HCT116 (cell line): ENCODE data around the gene ICAM4.

Experiments used
- CEBPB ChIP-seq: IDR thresholded peaks from 2 replicates; pipeline ENCODE4 v1.6.1; 2012; ENCODE audit warnings: low read depth
- EGR1 ChIP-seq: IDR thresholded peaks from 2 replicates; pipeline ENCODE4 v1.6.1; 2012; ENCODE audit warnings: low read depth
- JUND ChIP-seq: IDR thresholded peaks from 2 replicates; pipeline ENCODE4 v1.6.1; 2012
- POLR2A ChIP-seq: IDR thresholded peaks from 2 replicates; pipeline ENCODE4 v1.7.0; 2011; ENCODE audit warnings: borderline replicate concordance; ENCODE audit not compliant: insufficient read depth, insufficient read length; ENCODE audit errors: extremely low read depth
- POLR2AphosphoS5 ChIP-seq: IDR thresholded peaks from 2 replicates; pipeline ENCODE4 v1.6.1; 2011; ENCODE audit warnings: mild to moderate bottlenecking, low read depth, low read length, moderate library complexity
- RAD21 ChIP-seq: IDR thresholded peaks from 2 replicates; pipeline ENCODE4 v1.6.1; 2012; ENCODE audit warnings: low read depth, mild to moderate bottlenecking
- SIN3A ChIP-seq: IDR thresholded peaks from 2 replicates; pipeline ENCODE4 v1.6.1; 2012; ENCODE audit warnings: low read depth
- YY1 ChIP-seq: IDR thresholded peaks from 2 replicates; pipeline ENCODE4 v1.6.1; 2011; ENCODE audit warnings: low read length, low read depth, moderate library complexity, mild to moderate bottlenecking; ENCODE audit not compliant: insufficient replicate concordance; ENCODE audit errors: extremely low read depth
- ZNF274 ChIP-seq: fragments of 200-500 bp; sonication (Bioruptor generic); IDR thresholded peaks from 2 replicates; pipeline ENCODE4 v1.6.1; 2014; ENCODE audit warnings: mild to moderate bottlenecking, low read depth, low read length, inconsistent platforms
- TF ChIP-seq, protein P1 (sequence below), 3 experiments: fragments of 200-600 bp in 1 of 3; sonication (generic) in 1 of 3; IDR thresholded peaks in 2 of 3; conservative IDR thresholded peaks in 1 of 3; 2 replicates each; pipeline ENCODE4 v1.5.1; 2012 to 2017; ENCODE audit warnings: low read depth in 2 of 3, low read length in 2 of 3, antibody characterized with exemption in 1 of 3, borderline replicate concordance in 1 of 3, control low read depth in 1 of 3, mild to moderate bottlenecking in 1 of 3, mixed read lengths in 1 of 3, mixed run types in 1 of 3, moderate library complexity in 1 of 3; ENCODE audit not compliant: insufficient read depth in 1 of 3
- TF ChIP-seq, protein P2 (sequence below): IDR thresholded peaks from 2 replicates; pipeline ENCODE4 v1.6.1; 2012; ENCODE audit warnings: low read depth
- TF ChIP-seq, protein P3 (sequence below): IDR thresholded peaks from 2 replicates; pipeline ENCODE4 v1.6.1; 2012
- TF ChIP-seq, protein P4 (sequence below): IDR thresholded peaks from 2 replicates; pipeline ENCODE4 v1.6.1; 2012

DNA sequence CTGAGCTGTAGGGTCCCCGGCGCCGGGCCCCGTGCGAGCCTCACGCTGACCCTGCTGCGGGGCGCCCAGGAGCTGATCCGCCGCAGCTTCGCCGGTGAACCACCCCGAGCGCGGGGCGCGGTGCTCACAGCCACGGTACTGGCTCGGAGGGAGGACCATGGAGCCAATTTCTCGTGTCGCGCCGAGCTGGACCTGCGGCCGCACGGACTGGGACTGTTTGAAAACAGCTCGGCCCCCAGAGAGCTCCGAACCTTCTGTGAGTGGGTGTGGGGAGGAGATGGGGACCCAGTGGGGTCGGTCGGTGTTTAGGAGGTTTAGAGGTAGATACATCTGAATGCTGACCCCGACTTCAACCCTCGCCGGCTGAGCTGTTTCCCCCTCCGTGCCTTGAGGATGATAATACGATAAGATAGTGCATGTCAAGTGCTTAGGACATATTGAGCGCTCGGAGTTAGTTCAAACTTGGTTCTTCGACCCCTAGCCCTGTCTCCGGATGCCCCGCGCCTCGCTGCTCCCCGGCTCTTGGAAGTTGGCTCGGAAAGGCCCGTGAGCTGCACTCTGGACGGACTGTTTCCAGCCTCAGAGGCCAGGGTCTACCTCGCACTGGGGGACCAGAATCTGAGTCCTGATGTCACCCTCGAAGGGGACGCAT lies 4.9 kb downstream of the ICAM4 start:
- TF ChIP-seq, protein P1, sequence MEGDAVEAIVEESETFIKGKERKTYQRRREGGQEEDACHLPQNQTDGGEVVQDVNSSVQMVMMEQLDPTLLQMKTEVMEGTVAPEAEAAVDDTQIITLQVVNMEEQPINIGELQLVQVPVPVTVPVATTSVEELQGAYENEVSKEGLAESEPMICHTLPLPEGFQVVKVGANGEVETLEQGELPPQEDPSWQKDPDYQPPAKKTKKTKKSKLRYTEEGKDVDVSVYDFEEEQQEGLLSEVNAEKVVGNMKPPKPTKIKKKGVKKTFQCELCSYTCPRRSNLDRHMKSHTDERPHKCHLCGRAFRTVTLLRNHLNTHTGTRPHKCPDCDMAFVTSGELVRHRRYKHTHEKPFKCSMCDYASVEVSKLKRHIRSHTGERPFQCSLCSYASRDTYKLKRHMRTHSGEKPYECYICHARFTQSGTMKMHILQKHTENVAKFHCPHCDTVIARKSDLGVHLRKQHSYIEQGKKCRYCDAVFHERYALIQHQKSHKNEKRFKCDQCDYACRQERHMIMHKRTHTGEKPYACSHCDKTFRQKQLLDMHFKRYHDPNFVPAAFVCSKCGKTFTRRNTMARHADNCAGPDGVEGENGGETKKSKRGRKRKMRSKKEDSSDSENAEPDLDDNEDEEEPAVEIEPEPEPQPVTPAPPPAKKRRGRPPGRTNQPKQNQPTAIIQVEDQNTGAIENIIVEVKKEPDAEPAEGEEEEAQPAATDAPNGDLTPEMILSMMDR (IDR thresholded peaks at IDR 0.05 in 2 of 3, conservative IDR thresholded peaks at IDR 0.05 in 1 of 3; ENCODE audit: borderline replicate concordance in 1 of 3, insufficient read depth in 1 of 3, low read depth in 2 of 3, low read length in 2 of 3): no peak
- TF ChIP-seq POLR2AphosphoS5 (no peak), CEBPB (no peak), YY1 (no peak), SIN3A (no peak), ZNF274 (no peak), JUND (no peak), EGR1 (no peak), RAD21 (no peak), POLR2A (no peak)
- TF ChIP-seq, protein P2, sequence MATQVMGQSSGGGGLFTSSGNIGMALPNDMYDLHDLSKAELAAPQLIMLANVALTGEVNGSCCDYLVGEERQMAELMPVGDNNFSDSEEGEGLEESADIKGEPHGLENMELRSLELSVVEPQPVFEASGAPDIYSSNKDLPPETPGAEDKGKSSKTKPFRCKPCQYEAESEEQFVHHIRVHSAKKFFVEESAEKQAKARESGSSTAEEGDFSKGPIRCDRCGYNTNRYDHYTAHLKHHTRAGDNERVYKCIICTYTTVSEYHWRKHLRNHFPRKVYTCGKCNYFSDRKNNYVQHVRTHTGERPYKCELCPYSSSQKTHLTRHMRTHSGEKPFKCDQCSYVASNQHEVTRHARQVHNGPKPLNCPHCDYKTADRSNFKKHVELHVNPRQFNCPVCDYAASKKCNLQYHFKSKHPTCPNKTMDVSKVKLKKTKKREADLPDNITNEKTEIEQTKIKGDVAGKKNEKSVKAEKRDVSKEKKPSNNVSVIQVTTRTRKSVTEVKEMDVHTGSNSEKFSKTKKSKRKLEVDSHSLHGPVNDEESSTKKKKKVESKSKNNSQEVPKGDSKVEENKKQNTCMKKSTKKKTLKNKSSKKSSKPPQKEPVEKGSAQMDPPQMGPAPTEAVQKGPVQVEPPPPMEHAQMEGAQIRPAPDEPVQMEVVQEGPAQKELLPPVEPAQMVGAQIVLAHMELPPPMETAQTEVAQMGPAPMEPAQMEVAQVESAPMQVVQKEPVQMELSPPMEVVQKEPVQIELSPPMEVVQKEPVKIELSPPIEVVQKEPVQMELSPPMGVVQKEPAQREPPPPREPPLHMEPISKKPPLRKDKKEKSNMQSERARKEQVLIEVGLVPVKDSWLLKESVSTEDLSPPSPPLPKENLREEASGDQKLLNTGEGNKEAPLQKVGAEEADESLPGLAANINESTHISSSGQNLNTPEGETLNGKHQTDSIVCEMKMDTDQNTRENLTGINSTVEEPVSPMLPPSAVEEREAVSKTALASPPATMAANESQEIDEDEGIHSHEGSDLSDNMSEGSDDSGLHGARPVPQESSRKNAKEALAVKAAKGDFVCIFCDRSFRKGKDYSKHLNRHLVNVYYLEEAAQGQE: no peak
- TF ChIP-seq, protein P3, sequence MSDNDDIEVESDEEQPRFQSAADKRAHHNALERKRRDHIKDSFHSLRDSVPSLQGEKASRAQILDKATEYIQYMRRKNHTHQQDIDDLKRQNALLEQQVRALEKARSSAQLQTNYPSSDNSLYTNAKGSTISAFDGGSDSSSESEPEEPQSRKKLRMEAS: no peak
- TF ChIP-seq, protein P4, sequence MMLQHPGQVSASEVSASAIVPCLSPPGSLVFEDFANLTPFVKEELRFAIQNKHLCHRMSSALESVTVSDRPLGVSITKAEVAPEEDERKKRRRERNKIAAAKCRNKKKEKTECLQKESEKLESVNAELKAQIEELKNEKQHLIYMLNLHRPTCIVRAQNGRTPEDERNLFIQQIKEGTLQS: no peak
